IPS-20b (cell line): ENCODE results near the gene OSCP1.

Experiments used
- H3K27ac ChIP-seq: one replicate; pipeline ENCODE4 v1.5.1; 2013; ENCODE audit warnings: low read length
- H3K27me3 ChIP-seq: 2 replicates; pipeline ENCODE4 v1.6.1; 2013; ENCODE audit warnings: mild to moderate bottlenecking, low read length, inconsistent platforms; ENCODE audit not compliant: insufficient read depth
- H3K36me3 ChIP-seq: 2 replicates; pipeline ENCODE4 v1.6.1; 2013; ENCODE audit warnings: low read depth, mild to moderate bottlenecking, inconsistent platforms, low read length, moderate library complexity; ENCODE audit not compliant: insufficient read depth
- H3K4me1 ChIP-seq: 2 replicates; pipeline ENCODE4 v1.6.1; 2013; ENCODE audit warnings: mild to moderate bottlenecking, control low read depth, inconsistent platforms, low read length, moderate library complexity; ENCODE audit not compliant: insufficient read depth
- H3K4me3 ChIP-seq: 2 replicates; pipeline ENCODE4 v1.5.1; 2013; ENCODE audit warnings: mild to moderate bottlenecking, low read length, inconsistent platforms
- H3K9ac ChIP-seq: 2 replicates; pipeline ENCODE4 v1.6.1; 2013; ENCODE audit warnings: low read depth, mild to moderate bottlenecking, inconsistent platforms, low read length, moderate library complexity
- H3K9me3 ChIP-seq: 2 replicates; pipeline ENCODE4 v1.6.1; 2013; ENCODE audit warnings: mild to moderate bottlenecking, low read depth, low read length, inconsistent platforms; ENCODE audit not compliant: insufficient read depth

The OSCP1 gene

DNA sequence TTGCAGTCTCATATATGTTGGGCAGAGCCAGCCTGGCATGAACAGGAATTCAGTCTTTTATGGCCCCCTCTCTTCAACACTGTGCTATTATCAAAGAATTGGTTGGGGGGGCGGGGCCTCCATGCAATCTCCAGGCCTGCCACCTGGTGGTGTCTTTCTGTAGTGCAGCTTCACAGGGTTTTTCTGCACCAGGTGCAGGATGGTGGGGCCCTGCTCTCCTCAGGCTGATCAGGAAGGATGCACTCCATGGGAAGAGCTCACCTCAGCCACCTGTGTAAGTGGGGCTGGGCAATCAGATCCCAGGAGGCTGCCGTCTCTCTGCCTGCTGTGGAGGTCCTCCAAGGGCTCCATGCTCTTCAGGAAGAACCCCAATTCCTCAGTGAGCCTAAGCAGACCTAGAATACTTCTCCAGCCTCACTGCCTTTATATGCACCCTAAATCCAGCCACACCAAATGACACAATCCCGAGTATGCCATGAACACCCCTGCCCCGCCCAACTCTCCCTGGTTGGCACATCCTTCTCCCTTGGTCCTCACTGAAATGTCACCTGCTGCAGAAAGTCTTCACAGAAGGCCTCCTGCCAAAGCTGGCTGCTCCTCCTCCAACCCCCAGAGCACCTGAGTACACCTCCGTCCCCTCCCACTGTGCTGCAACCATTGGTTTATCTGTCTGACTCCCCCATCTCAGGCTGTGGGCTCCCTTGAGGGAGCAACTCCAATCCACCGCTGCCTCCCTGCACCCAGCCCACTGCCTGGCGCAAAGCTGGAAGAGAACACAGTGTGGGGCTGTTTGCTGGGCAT lies 81.0 kb downstream of the OSCP1 start:
- no peaks in the 10 kb centered on the region for H3K27me3 ChIP-seq
- no peak overlapping the region for H3K4me3 ChIP-seq
- no peaks in the 10 kb centered on the region for H3K9me3 ChIP-seq
- H3K27ac ChIP-seq: no peak overlapping the region
- peaks cover 9% of the 10 kb centered on the region; the same call in 1 of the 2 replicates for H3K36me3 ChIP-seq
- peaks cover 23% of the 10 kb centered on the region for H3K4me1 ChIP-seq
- H3K9ac ChIP-seq: no peak overlapping the region
